ENCODE results near the gene CDH4.

CDH4 gene

DNA sequence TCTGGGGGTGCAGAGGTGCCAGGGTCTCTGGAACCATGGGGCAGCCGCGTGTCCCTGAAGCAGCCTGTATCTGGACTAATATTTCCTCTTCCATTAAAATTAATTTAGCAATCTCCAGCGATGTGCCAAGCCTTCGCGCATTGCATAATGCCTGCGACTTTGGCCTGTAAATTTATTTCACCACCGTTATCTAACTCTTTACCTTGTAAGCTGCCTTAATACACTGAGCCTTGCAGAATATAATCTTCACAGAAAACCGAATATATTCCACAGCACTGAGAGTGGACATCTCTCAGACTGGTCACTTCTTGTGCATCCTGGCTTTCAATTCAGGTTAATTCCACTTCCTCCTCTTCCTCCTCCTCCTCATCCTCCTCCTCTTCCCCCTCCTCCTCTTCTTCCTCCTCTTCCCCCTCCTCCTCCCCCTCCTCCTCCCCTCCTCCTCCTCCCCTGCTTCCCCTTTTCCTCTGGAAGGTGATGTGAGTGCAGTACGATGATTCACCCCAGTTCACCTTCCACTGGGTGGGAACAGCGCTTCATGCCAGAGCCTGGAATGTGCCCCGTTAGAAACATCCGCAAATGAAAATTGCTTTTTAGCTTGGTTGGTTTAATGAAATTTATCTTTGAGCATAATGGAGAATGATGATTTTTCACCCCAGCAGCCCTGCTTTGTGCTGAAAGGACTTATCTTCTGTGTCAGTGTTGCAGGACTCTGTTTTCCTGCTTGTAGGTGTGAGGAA lies 101.4 kb downstream of the CDH4 start:
- H3K4me3 ChIP-seq (ENCODE audit: low read length): no peak overlapping the region
- TF ChIP-seq ZNF274 (IDR thresholded peaks at IDR 0.05; ENCODE audit: low read depth, low read length): no peak

DNA sequence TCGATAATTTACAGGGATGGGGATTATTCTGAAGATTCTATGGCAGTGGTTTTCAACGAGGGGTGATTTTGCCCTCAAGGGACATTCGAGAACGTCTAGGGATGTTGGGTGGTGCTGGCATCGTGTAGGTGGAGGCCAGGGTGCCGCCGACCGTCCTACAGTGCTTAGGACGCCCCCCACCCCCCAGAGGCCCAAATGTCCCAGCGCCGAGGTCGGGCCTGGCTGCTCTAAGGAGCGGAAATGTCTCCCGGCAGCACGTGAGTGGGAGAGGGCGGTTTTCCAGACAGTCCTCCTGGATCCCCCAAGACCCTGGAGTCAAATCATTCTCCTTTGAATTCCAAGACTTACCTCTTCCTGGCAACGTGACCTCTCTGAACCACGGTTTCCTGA lies 101.9 kb downstream of the CDH4 start:
- TF ChIP-seq ZNF274 (IDR thresholded peaks at IDR 0.05; ENCODE audit: low read depth, low read length): no peak
- H3K4me3 ChIP-seq (ENCODE audit: low read length): no peak overlapping the region

DNA sequence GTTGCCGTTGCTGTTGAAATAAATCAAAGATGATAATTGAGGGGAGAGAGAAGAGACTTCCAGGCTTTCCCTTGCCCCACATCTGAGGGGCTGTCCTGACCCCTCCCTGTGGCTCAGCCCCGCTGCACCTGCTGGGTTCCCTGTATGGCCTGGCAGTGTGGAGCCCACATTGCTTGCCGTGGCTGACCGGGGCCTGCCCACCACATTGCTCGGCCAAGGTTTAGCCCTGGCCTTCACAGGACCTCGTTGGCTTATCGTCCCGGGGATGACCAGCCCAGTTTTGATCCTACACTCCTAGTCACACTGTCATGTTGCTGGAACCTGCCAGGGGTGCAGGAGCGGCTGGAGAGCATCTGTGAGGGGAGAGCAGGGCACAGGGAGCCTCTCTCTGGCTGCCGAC lies 102.4 kb downstream of the CDH4 start:
- no peak overlapping the region for H3K4me3 ChIP-seq (ENCODE audit: low read length)
- TF ChIP-seq ZNF274 (IDR thresholded peaks at IDR 0.05; ENCODE audit: low read depth, low read length): no peak

DNA sequence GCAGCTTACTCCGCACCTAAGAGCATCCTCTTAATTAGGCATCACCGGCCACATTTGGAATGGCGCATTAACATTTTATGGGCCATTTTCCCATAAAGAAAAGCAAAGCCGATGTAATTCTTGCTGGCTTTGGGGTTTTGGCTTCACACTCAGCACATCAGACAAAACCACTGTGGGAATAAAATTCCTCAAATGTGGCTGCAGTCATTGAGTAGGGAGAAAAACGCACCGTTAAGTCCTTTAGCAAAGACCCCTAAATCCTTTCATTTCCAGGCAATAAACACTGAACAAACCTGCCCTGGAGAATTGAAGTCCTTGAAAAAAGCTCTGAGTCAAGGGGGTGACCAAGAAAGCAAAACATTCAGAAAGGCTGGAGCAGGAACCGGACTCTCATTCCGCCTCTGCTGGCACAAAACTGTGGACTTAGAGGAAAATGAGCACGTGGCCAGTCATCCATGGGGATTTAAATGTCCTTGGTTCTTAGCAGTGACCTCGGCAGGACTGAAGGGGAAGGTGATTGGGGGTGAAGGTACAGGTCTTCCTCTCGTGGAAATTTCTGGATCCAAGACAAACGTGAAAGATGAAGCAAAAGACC lies 102.9 kb downstream of the CDH4 start:
- H3K4me3 ChIP-seq (ENCODE audit: low read length): no peak overlapping the region
- TF ChIP-seq ZNF274 (IDR thresholded peaks at IDR 0.05; ENCODE audit: low read depth, low read length): no peak

DNA sequence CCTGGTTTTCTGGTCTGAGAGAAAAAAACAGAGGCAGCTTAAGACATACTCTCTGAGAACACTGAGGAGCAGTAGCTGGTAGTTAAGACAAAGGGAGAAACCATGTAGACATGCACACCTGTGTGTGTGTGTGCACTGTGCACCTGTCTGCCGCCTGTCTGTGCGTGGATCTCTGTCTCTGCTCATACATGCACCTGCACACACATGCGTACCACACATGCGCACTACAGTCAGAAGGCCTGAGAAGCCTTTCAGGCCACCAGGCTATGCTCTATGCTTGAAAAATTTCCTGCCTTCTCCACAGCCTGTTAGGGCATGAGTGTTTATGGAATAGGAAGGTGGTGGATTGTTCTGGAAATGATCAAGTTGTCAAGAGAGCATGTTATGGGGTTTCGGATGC lies 103.5 kb downstream of the CDH4 start:
- TF ChIP-seq ZNF274 (IDR thresholded peaks at IDR 0.05; ENCODE audit: low read depth, low read length): no peak
- no peak overlapping the region for H3K4me3 ChIP-seq (ENCODE audit: low read length)

DNA sequence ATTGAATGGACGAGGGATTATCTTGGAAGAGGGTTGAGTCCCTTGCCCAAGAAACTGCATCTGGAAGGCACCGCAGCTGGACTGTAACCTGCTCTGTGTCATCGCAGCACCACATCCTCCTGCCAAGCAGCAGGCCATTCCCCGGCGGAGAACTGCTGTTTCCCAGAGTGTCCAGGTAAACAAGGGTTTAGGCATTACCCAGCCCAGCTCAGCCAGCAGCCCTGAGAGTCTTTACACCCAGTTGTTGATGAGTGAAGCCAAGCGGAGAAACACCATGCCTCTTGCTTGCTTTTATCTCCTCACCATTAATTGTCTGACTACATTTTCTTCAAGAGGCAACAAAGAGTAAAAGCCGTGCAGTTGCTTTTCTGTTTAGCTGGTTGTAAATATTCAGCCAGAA lies 104.1 kb downstream of the CDH4 start:
- no peak for TF ChIP-seq ZNF274 (IDR thresholded peaks at IDR 0.05; ENCODE audit: low read depth, low read length)
- H3K4me3 ChIP-seq (ENCODE audit: low read length): no peak overlapping the region

DNA sequence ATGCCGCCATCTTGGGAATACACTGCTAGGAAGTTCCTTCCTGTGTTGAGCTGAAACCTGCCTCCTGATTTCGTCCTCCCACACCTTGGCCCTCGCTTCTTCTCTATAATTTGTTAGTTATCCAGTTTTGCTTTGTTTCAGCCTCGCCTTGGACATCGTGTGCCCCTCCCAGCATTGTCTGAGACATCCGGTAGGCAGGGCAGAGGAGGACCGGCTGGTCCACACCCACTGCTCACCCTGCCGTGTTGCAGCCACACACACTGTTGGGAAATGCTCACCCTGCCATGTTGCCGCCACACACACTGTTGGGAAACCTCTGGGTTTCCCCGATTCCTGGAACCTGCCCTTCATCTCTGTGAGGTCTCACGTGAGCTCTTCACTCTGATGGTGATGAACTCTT lies 105.1 kb downstream of the CDH4 start:
- no peak for TF ChIP-seq ZNF274 (IDR thresholded peaks at IDR 0.05; ENCODE audit: low read depth, low read length)
- no peak overlapping the region for H3K4me3 ChIP-seq (ENCODE audit: low read length)

DNA sequence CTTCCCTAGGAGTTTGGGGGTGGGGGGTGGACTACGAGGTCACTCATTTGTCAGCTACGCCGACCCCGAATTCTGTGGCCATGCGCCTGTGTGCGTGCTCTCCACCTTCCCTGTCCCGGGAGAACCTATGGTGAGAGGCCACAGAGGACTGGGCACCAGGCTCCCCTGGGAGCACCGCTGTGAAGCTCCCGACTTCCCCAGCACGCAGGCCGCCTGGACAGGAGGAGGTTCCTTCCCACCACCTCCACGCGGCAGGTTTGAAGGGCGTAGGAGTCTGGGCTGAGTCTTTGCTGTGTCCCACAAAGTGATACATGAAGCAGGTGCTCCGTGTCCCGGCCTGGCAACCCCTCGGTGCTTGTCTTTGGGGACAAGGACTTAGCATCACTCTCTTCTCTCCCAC lies 107.2 kb downstream of the CDH4 start:
- no peak for TF ChIP-seq ZNF274 (IDR thresholded peaks at IDR 0.05; ENCODE audit: low read depth, low read length)
- no peak overlapping the region for H3K4me3 ChIP-seq (ENCODE audit: low read length)

DNA sequence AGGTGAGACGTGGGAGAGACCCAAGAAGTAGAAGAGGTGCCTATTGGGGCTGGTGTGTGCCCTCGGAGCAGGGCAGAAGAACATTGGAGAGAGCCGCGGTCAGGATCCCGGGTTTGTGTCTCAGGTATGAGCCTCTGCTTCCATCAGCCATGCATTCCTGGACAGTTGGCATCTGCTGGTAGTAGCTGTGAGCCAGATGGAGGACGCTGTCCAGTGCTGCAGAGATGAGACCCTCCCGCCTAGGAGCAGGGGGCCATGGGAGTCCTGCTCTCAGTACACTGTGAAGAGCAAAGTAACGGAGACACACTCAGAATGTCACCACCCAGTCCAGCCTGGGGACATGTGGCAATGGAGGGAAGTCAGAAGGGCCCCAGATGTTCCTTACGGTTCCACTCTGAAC lies 108.2 kb downstream of the CDH4 start:
- no peak overlapping the region for H3K4me3 ChIP-seq (ENCODE audit: low read length)
- TF ChIP-seq ZNF274 (IDR thresholded peaks at IDR 0.05; ENCODE audit: low read depth, low read length): no peak

DNA sequence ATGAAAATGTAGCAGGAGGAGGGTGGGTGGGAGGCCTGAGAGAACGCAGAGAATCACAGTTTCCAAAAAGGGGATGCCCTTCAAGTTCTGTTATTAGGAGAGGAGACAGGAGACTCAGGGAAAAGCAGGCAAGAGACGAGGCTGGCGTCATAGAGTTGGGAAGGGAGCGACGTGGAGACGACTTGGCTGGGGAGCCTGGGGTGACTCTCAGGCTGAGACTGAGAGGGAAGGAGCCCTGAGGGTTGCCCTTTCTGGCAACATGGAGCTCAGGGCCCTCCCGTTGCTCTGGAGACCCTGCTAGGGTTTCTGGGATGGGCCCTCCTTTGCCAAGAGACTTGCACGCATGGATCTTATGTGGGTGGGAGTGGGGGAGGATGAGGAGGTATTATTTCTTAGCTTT lies 108.9 kb downstream of the CDH4 start:
- no peak for TF ChIP-seq ZNF274 (IDR thresholded peaks at IDR 0.05; ENCODE audit: low read depth, low read length)
- H3K4me3 ChIP-seq (ENCODE audit: low read length): no peak overlapping the region

DNA sequence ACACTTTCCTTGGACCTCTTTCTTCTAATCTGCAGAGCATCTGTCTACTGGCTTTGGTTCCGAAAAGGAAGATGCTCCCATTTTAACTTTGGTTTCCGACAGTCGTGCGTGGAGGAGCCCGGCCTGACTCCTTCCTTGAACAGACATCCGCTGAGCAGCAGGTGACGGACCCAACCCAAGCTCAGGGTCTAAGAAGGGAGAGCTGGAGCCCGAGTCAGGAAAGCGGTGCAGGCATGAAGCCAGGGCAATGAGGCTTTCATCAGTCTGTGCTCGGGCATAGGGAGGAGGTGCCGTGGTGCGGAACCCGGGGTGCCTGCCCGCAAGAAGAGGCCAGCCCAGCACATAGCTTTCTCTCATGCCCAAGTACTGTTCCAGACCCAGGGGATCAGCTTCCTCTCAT lies 109.4 kb downstream of the CDH4 start:
- no peak overlapping the region for H3K4me3 ChIP-seq (ENCODE audit: low read length)
- no peak for TF ChIP-seq ZNF274 (IDR thresholded peaks at IDR 0.05; ENCODE audit: low read depth, low read length)

DNA sequence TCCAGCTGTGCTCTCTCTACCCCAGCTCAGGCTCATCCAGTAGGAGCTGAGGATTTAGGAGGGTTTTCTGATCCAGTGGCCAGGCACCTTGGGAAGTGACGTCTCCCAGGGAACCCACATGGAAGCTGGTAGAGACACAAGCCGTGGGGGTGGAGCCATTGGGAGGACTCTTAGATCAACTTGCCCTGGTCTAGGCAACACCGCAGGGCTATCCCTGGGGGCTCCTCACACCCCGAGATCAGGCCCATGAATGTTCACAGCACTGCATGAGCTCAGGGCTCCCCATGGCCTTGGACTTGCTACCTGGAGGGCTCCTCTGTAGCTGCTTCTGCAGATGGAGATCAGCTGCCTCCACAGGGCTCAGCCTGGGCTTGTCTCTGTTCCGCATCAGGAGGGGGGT lies 112.1 kb downstream of the CDH4 start:
- no peak overlapping the region for H3K4me3 ChIP-seq (ENCODE audit: low read length)
- no peak for TF ChIP-seq ZNF274 (IDR thresholded peaks at IDR 0.05; ENCODE audit: low read depth, low read length)

DNA sequence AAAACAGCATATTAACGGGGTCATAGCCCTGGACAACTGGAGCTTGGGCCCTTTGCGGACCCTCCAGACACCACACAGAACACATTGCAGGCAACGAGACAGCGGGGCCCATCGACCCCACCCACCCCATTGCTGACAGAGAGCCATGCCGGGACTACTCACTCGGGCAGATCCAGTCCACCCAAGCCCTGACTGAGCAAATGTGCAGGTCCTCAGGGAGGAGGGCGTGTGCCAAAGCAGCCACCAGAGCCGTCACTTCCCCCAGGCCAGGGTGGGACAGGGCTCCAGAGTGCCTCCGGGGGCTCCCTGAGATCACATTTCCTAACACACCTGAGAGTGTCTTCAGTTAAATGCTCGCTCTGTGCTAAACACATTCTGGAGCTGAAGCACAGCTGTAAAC lies 114.9 kb downstream of the CDH4 start:
- no peak for TF ChIP-seq ZNF274 (IDR thresholded peaks at IDR 0.05; ENCODE audit: low read depth, low read length)
- H3K4me3 ChIP-seq (ENCODE audit: low read length): no peak overlapping the region

DNA sequence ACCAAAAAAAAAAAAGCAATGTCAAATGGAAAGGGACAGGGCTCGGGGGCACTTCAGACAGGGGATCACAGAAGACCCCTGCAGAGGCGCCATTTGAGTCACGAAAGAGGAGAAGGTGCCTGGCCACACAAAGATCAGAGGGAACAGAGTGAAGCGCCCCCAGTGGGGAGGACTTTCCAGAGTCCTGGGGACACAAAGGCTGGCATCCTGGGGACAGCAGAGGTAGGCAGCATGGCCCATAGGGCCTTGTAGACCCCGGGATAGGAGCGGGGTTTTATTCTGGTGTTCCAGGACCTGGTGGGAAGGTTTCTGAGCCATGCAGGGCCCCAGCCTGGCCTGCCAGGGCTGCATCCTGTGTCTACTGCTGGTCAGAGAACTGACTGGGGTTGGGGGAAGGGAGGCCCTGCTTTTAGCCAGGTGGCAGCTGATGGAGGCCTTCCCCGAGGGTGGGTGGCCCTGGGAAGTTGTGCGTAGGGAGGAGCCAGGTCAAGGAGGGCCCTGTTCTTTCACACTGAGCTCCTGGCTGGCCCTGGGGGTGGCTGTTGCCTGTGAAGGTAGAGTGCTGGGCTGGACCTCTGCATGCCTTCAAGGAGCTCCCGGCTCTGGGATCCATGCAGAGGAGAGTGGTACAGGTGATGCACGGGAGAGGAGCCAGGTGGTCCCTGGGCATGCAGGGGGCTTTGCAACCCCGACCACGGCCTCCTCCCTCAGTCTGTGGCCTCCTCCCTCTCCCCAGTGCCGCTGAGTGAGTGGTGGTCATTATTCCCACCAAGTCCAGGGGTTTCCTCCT lies 117.9 kb downstream of the CDH4 start:
- TF ChIP-seq ZNF274 (IDR thresholded peaks at IDR 0.05; ENCODE audit: low read depth, low read length): no peak
- no peak overlapping the region for H3K4me3 ChIP-seq (ENCODE audit: low read length)

DNA sequence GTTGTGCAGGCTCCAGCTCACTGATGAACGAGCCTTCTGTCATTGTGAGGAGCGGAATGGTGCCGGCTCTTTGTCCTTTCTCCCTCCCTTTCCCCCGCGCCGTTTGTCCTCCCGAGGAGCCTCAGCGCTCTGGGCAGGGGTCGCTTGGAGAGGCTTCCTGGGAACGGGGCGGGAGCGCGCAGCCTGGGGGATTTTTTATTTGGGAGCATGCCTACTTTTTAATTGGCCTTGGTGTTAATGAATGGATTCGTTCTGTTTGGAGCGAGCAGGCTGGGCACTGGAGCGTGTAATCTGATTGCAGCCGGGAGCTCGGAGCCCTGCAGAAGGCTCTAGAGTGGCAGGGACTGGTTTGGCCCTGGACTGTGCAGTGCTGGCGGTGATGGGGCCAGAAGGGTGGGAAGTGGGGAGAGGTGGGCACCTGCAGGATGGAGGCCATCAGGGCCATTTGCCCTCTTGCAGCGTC lies 118.8 kb downstream of the CDH4 start:
- no peak overlapping the region for H3K4me3 ChIP-seq (ENCODE audit: low read length)
- no peak for TF ChIP-seq ZNF274 (IDR thresholded peaks at IDR 0.05; ENCODE audit: low read depth, low read length)

Measured in GM08714 (cell line).